ENCODE results near the gene RP9.

DNA sequence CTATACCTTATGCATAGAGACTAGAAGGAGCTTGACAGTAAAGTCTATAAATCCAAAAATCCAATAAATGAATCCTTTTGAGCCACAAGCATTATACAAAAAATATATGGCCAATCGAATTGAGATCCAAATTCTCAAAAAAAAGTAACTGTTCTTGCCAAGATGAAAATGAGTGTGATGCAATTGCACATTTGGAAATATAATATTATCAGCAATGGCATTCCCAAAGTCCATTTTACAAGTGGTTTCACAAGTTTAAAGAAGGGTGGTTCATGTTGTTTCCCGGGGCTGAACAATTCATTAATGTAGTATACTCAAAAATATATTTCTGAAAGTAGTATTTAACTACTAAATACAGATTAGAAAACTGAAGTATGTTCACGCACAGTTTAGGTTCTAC, 7.3 kb downstream of the RP9 start:
- TF ChIP-seq, protein P1, sequence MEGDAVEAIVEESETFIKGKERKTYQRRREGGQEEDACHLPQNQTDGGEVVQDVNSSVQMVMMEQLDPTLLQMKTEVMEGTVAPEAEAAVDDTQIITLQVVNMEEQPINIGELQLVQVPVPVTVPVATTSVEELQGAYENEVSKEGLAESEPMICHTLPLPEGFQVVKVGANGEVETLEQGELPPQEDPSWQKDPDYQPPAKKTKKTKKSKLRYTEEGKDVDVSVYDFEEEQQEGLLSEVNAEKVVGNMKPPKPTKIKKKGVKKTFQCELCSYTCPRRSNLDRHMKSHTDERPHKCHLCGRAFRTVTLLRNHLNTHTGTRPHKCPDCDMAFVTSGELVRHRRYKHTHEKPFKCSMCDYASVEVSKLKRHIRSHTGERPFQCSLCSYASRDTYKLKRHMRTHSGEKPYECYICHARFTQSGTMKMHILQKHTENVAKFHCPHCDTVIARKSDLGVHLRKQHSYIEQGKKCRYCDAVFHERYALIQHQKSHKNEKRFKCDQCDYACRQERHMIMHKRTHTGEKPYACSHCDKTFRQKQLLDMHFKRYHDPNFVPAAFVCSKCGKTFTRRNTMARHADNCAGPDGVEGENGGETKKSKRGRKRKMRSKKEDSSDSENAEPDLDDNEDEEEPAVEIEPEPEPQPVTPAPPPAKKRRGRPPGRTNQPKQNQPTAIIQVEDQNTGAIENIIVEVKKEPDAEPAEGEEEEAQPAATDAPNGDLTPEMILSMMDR (IDR thresholded peaks at IDR 0.05): no peak
- no peak for TF ChIP-seq POLR2A (IDR thresholded peaks at IDR 0.05)

Measured in heart left ventricle (tissue), 13 donors.